SIG-M5 treated with dmso at 0.1 percent for 504 hours (cell line): ENCODE data around the gene IBA57.

Source experiments
- DNase-seq: peaks from one replicate; lab custom pipeline; 2025; ENCODE audit not compliant: unreplicated experiment; lab: John Stamatoyannopoulos, UW

IBA57 gene

DNA sequence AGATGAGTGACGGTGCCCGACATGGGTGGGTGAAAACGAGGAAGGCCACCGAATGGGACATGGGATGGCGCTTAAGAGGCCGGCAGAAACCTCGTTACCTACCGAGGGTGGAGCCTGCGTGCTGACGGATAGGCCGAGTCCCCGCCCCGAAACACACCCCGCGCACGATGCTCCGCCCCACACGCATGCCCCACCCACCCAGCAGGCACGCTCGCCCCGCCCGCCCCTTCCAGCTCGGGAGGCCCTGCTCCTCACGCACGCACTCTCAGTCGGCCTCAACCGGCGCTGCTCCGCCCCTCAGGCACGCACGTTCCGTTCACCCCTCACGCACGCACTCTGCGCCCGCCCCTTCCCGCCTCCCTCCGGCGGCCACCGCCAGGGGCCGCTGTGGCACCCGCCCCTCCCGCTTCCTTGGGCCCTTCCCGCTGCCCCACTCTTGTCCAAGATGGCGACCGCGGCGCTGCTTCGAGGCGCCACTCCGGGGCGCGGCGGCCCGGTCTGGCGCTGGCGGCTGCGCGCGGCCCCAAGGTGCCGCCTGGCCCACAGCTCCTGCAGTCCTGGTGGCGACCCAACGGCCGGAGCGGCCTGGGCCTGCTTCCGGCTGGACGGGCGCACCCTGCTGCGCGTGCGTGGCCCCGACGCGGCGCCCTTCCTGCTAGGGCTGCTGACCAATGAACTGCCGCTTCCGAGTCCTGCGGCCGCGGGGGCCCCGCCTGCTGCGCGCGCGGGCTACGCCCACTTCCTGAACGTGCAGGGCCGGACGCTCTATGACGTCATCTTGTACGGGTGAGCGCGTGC lies at the start of gene IBA57:
TSS of gene IBA57 (plus strand) at position 433 of the 798 bp plus-strand sequence. CDS start at position 446, 13 bp downstream.
- peak; percentile 98 for DNase-seq

DNA sequence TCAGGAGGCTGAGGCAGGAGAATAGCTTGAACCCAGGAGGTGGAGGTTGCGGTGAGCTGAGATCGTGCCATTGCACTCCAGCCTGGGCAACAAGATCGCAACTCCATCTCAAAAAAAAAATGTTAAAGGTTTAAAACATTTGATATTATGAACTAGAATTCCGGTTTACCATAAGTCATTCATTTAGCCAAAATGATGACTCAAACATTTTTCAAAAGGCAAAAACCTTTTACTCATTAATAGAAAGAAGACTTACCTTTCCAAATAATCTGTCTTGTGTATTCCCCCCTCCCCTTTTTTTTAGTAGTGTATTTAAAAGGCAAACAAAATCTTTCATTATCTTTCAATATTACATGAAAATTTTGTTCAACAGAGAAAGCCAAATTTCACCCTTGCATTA lies 48.3 kb upstream of the IBA57 start:
- no peak for DNase-seq

GRCh38 chr1:228118040-228118439 lies 47.6 kb upstream of the IBA57 start:
- no peak for DNase-seq

DNA sequence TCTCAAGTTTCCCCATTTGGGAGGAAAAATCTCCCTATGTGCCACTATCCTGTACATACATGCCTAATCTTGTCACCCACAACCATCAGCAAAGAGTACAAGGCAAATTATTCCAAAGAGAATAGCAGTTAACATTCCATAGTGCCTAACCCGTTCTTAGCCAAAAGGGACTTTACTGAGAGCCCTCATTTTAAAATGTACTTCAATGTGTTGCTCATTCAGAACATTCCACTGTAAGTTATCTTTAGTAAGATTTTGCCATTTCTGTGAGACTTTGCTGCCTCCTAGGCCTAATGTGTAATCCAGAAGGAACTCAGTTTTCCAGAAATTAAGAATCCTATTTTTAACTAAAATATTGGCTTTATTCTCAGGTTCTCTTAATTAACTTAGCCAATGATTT lies 45.3 kb upstream of the IBA57 start:
- DNase-seq = no peak

DNA sequence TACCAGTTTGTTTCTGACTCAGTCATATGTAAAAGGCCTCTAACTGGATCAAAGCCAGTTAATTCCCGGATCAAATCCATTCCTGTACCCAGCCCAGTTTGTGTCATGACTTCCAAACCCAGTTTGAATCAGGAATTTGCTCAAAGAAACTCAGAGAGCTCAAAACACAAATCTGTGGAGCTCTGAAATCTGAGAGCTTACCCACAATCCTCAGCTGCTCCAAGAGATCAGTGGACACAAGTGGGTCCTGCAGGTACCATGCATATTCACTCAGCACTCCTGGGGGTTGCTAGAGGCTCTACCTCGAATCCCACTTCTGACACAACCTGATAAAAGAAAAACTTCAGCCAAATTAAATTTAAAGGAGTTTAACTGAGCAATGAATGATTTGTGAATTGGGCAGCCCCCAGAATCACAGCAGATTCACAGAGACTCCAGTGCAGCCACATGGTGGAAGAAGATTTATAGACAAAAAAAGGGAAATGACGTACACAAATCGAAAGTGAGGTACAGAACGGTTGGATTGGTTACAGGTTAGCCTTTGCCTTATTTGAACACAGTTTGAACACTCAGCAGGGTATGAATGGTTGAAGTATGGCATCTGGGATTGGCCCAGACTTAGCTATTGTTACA lies 44.6 kb upstream of the IBA57 start:
- peak; percentile 26 for DNase-seq

DNA sequence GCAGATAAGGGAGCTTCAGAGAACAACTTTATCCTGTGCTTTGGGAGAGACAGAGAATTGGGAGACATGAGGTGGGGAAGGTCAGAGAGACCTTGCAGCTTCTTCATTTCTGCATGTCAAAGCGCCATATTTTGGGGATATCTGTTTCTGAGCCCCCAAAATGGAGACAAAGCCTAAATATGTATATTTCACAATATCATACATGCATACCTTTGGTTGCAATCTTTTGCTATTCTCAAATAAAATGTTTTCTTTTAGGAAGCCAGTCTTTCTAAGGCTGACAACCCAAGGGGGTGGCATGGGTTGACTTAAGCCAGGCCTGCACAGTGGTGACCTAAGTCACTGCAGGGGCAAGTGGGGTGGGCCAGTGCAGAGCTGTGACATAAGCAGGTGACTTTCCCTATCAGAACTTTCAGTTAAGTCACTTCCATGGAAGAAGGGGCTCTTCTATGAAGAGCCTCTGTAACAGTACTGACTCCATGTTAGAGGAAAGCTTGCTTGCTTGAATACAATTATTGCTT lies 42.6 kb upstream of the IBA57 start:
- DNase-seq = no peak

DNA sequence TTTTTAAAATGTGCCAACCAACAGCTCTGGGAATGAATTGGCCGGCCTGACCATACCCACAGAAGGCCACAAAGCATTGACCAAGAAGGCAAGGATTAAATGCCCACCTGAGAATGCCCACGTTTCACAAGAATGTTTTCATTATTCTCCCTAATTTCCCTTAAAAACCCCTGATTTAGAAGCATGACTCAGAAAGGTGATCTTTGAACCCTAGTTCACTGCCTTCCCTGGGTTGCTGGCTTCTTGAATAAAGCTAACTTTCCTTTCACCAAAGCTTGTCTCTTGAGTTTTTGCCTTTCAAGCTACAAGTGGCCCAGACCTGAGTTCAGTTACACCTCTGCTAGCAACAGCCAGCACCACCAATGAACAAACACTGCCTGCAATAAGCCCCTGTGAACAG lies 42.1 kb upstream of the IBA57 start:
- DNase-seq = no peak

DNA sequence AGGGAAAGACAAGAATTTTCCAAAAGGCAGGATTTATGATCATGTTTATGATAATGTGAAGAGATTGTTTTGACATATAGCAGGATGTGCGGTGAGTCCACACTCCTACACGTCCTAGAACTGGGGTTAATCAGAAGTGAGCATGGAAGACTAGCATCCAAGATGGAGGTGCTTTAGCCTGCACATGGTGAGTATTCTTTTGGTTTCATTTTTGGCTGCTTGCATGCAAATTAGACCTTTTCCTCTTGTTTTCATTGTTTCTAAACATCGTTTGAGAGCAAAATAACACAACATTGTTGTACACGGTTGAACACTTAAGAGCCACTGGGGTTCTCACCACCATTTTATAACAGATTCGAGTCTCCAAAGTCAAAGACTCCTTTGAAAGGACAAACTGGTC lies 40.4 kb upstream of the IBA57 start:
- no peak for DNase-seq

- no peak for DNase-seq
Observed at GRCh38 chr1:228131766-228132165, 33.8 kb upstream of the IBA57 start.

- DNase-seq = no peak
Observed at GRCh38 chr1:228134591-228134990, 31.0 kb upstream of the IBA57 start.

DNA sequence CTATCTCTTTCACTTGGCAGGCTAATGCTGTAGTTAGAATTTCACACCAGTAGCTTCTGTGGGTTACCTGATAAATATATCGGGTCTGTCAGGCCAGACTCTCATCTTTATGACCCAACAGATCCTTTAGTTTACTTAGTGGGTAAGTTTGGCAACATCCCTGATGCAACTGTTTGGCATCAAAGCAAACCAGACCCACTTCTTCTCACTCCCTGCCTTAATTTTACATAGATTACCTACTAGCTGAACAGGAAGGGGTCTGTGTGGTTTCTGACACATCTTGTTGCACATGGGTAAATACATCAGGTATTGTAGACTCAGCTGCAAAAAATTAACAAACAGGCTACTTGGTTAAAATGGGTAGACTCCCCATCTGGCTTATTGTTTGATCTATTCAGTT lies 28.7 kb upstream of the IBA57 start:
- DNase-seq = peak; percentile 8

GRCh38 chr1:228139406-228139930 lies 26.1 kb upstream of the IBA57 start:
- DNase-seq = no peak

GRCh38 chr1:228139931-228140723 lies 25.5 kb upstream of the IBA57 start, which contains the start of gene GUK1:
Gene GUK1 (plus strand): TSS chr1:228140279. CDS start chr1:228140303, 24 bp downstream.
- DNase-seq = peak; percentile 100

DNA sequence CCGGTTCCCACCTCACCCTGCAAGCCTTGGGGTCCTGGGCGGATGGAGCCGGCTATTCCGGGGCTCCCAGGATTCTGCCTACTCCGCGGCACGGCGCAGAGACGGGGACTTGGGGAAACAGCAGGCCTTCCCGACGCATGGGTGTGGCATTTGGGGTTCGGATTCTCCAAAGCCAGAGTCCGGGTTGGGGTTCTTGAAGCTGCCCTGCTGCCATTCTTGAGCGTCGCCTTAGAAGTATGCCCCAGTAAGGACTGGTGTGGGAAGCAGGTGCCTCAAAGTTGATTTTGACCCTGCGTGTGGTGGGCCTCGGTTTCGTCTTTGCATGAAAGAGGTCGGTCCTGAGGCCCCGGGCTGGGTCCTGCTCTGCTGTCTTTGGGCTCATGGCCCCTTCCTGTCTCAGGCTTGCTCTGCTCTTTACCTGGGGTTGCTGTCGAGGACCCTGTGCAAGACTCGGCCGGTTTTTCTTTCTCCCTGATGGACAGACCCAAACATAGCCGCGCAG lies 24.8 kb upstream of the IBA57 start:
- peak; percentile 35 for DNase-seq

DNA sequence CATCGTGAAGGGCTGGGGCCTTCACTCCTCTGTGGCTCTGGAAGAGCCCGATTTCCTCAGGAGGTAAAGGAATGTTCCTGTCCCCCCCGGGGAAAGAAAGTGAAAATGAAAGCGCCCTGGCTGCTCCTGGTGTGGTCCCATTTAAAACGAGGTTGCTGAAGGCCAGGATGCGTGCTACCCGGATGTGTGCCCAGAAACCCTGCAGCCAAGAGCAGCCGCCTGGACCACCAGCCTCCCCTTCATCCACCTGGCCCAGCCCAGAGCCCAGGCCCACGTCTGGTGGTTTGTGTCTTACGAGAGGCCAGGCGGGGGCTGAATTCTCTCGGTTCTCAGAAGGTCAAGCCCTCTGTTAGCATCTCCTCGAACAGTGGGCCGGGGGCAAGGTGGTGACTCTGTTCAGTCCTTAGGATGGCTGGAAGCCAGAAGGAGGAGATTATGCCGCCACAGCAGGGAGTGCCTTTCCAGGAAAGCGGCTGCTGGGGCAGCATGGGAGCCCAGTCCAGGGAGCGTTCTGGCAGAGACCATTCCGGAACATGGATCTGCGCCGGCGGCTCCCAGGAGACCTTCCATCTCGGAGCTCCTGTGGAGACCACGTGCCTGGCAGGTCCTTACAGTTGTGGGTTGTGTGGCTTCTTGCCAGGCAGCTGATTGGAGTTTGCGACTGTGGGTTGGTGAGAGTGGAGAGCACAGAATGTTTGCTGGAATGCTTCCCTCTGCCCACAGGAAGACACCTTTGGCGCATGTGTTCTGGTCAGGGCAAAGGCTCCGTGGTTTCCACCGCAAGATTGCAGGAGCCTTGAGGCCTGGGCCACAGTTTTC lies 24.2 kb upstream of the IBA57 start:
- DNase-seq = peak; percentile 19

DNA sequence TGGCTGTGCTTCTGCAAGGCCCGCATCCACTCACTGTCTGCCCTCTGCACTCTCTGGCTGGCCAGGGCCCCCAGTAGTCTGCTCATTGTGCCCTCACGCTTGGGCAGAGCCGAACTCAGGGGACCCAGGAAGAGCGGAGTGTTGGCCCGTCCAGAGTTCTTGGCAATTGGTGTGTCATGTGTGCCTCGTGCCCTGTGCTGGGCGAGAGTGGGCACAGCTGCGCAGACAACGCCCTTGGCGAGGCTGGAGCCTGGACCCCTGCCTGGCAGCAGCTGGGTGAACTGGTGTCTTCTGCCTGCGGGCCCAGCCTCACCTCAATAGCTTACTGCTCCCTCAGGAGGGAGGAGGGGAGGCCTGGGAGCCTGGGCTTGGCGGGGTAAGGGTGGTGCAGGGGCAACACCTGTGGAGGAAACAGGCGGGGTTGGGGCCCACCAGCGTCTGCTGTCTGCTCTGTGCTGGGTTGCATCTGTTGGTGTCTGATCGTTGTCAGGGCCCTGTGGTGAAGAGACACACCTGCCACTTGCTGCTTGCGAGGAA lies 23.4 kb upstream of the IBA57 start:
- no peak for DNase-seq

DNA sequence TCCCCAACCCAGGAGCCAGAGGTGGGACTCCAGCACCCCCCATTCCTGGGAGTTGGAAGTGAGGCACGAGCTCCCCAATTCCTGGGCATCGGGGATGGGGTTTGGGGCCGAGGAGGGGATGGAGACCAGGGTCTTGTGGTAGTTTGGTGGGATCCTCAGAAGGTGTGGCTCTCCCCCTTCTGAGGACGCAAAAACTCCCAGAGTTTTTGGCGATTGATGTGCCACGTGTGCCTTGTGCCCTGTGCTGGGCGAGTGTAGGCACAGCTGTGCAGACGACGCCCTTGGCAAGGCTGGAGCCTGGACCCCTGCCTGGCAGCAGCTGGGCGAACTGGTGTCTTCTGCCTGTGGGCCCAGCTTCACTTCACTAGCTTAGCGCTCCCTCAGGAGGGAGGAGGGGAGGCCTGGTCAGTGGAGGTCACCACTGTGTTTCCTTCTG lies 22.9 kb upstream of the IBA57 start:
- no peak for DNase-seq

GRCh38 chr1:228143480-228144192 lies 22.0 kb upstream of the IBA57 start:
- no peak for DNase-seq
